DOHH2 (cell line): ENCODE data around the gene SEH1L.

Experiments used
- H3F3A ChIP-seq: fragments of 200-600 bp; sonication (generic), shearing (Covaris generic); 2 replicates; pipeline ENCODE4 v1.6.0; 2016; ENCODE audit warnings: antibody characterized with exemption, mild to moderate bottlenecking; ENCODE audit not compliant: control insufficient read depth, insufficient read depth
- H3K27ac ChIP-seq: fragments of 200-600 bp; sonication (generic); 2 replicates; pipeline ENCODE4 v1.5.1; 2014; ENCODE audit warnings: low read depth, mild to moderate bottlenecking, low read length, moderate library complexity
- H3K27me3 ChIP-seq: fragments of 200-600 bp; sonication (generic); 2 replicates; pipeline ENCODE4 v1.6.1; 2014; ENCODE audit warnings: mild to moderate bottlenecking, low read length, mixed read lengths; ENCODE audit not compliant: control insufficient read depth
- H3K36me3 ChIP-seq: fragments of 200-600 bp; sonication (generic); 2 replicates; pipeline ENCODE4 v1.6.1; 2014; ENCODE audit warnings: mild to moderate bottlenecking, low read length, moderate library complexity, mixed read lengths; ENCODE audit not compliant: control insufficient read depth
- H3K4me1 ChIP-seq: fragments of 200-600 bp; sonication (generic); 2 replicates; pipeline ENCODE4 v1.6.1; 2014; ENCODE audit warnings: mild to moderate bottlenecking, low read length, mixed read lengths; ENCODE audit not compliant: control insufficient read depth
- H3K4me2 ChIP-seq: fragments of 200-600 bp; sonication (generic); 2 replicates; pipeline ENCODE4 v1.6.0; 2014; ENCODE audit warnings: mild to moderate bottlenecking, low read length, moderate library complexity
- H3K4me3 ChIP-seq: fragments of 200-600 bp; sonication (generic); 2 replicates; pipeline ENCODE4 v1.5.1; 2014; ENCODE audit warnings: mild to moderate bottlenecking, low read length, mixed read lengths
- H3K79me2 ChIP-seq: fragments of 200-600 bp; sonication (generic); 2 replicates; pipeline ENCODE4 v1.6.1; 2014; ENCODE audit warnings: mild to moderate bottlenecking, low read length, mixed read lengths; ENCODE audit not compliant: control insufficient read depth
- H3K9me2 ChIP-seq: fragments of 200-600 bp; sonication (generic); replicated peaks from 2 replicates; pipeline ENCODE4 v1.6.1; 2014; ENCODE audit warnings: mild to moderate bottlenecking, low read length, mixed read lengths; ENCODE audit not compliant: control insufficient read depth
- H3K9me3 ChIP-seq: fragments of 200-600 bp; sonication (generic); 2 replicates; pipeline ENCODE4 v1.6.1; 2014; ENCODE audit warnings: antibody characterized with exemption, low read length, mixed read lengths; ENCODE audit not compliant: control insufficient read depth, insufficient read depth
- H4K20me1 ChIP-seq: fragments of 200-600 bp; sonication (generic); 2 replicates; pipeline ENCODE4 v1.6.0; 2014; ENCODE audit warnings: low read depth, mild to moderate bottlenecking, antibody characterized with exemption, low read length, moderate library complexity; ENCODE audit not compliant: control insufficient read depth, insufficient read depth
- CTCF ChIP-seq: fragments of 200-600 bp; sonication (generic); IDR thresholded peaks from one replicate; pipeline ENCODE4 v1.5.1; 2014; ENCODE audit warnings: antibody characterized with exemption, mild to moderate bottlenecking, low read depth, low read length; ENCODE audit not compliant: poor library complexity, severe bottlenecking
- EZH2phosphoT487 ChIP-seq: fragments of 200-600 bp; sonication (generic); IDR thresholded peaks from 2 replicates; pipeline ENCODE4 v1.6.1; 2017; ENCODE audit warnings: borderline replicate concordance, mild to moderate bottlenecking, antibody characterized with exemption, low read length, moderate library complexity, mixed read lengths

SEH1L gene

GRCh38 chr18:13017247-13017875 is 69.5 kb downstream of the SEH1L start:
- Histone ChIP-seq H3K79me2 (peaks cover 11% of the 10 kb centered on the region), H3K27ac (no peak overlapping the region), H3K4me3 (no peak overlapping the region), H3F3A (no peaks in the 10 kb centered on the region), H3K36me3 (peaks cover 94% of the 10 kb centered on the region), H3K4me1 (no peaks in the 10 kb centered on the region), H3K9me3 (no peaks in the 10 kb centered on the region), H3K27me3 (no peaks in the 10 kb centered on the region), H3K9me2 (no peaks in the 10 kb centered on the region), H4K20me1 (peaks cover 3% of the 10 kb centered on the region; the same call in 1 of the 2 replicates), H3K4me2 (no peak overlapping the region)
- TF ChIP-seq EZH2phosphoT487 (no peak), CTCF (no peak)

GRCh38 chr18:13018374-13018773 is 70.6 kb downstream of the SEH1L start:
- Histone ChIP-seq H3K9me3 (no peaks in the 10 kb centered on the region), H3K4me3 (no peak overlapping the region), H3K27ac (no peak overlapping the region), H4K20me1 (no peaks in the 10 kb centered on the region), H3K36me3 (peaks cover 94% of the 10 kb centered on the region), H3K27me3 (no peaks in the 10 kb centered on the region), H3K4me1 (no peaks in the 10 kb centered on the region), H3K79me2 (peaks cover 21% of the 10 kb centered on the region), H3K4me2 (no peak overlapping the region), H3K9me2 (no peaks in the 10 kb centered on the region), H3F3A (no peaks in the 10 kb centered on the region)
- TF ChIP-seq EZH2phosphoT487 (no peak), CTCF (no peak)

GRCh38 chr18:13019301-13019700 is 71.5 kb downstream of the SEH1L start:
- Histone ChIP-seq H4K20me1 (no peaks in the 10 kb centered on the region), H3K9me3 (no peaks in the 10 kb centered on the region), H3K4me3 (no peak overlapping the region), H3K4me2 (no peak overlapping the region), H3K9me2 (no peaks in the 10 kb centered on the region), H3K4me1 (no peaks in the 10 kb centered on the region), H3K27me3 (no peaks in the 10 kb centered on the region), H3K79me2 (peaks cover 30% of the 10 kb centered on the region), H3K36me3 (peaks cover 94% of the 10 kb centered on the region), H3K27ac (no peak overlapping the region), H3F3A (no peaks in the 10 kb centered on the region)
- TF ChIP-seq CTCF (no peak), EZH2phosphoT487 (no peak)
